Embryonic facial prominence (tissue), 1 donor: ENCODE data around the gene CYTH2.

Experiments
- DNase-seq: peaks from one replicate; pipeline ENCODE4 v3.0.0-alpha.2; 2016; ENCODE audit errors: extremely low spot score

The CYTH2 gene

GRCh38 chr19:48469289-48469881 lies at the start of gene CYTH2:
TSS of gene CYTH2 (plus strand) at chr19:48469369. CDS start at chr19:48469508, 139 bp downstream.
- no peak for DNase-seq

- no peak for DNase-seq
Observed at GRCh38 chr19:48421548-48421947, 47.6 kb upstream of the CYTH2 start.

GRCh38 chr19:48424694-48425219 lies 44.4 kb upstream of the CYTH2 start:
- DNase-seq, result no peak

GRCh38 chr19:48428670-48429069 lies 40.5 kb upstream of the CYTH2 start:
- DNase-seq, result no peak

GRCh38 chr19:48433337-48433736 lies 35.8 kb upstream of the CYTH2 start:
- DNase-seq, result no peak

GRCh38 chr19:48436586-48436985 lies 32.6 kb upstream of the CYTH2 start:
- DNase-seq, result no peak

GRCh38 chr19:48441360-48442050 lies 27.7 kb upstream of the CYTH2 start:
- DNase-seq, result no peak

- no peak for DNase-seq
Observed at GRCh38 chr19:48442116-48443035, 26.8 kb upstream of the CYTH2 start.

- no peak for DNase-seq
Observed at GRCh38 chr19:48443256-48443655, 25.9 kb upstream of the CYTH2 start.

- DNase-seq, result no peak
Observed at GRCh38 chr19:48443731-48444128, 25.4 kb upstream of the CYTH2 start.

GRCh38 chr19:48444129-48444935 lies 24.8 kb upstream of the CYTH2 start:
- DNase-seq, result no peak

- no peak for DNase-seq
Observed at GRCh38 chr19:48444936-48445200, 24.3 kb upstream of the CYTH2 start.

- no peak for DNase-seq
Observed at GRCh38 chr19:48445256-48445605, 23.9 kb upstream of the CYTH2 start.

GRCh38 chr19:48445606-48446481 lies 23.3 kb upstream of the CYTH2 start, which contains the start of gene GRWD1:
TSS of gene GRWD1 (plus strand) at chr19:48445983. CDS start at chr19:48446006, 23 bp downstream.
- peak; percentile 90 for DNase-seq

- DNase-seq, result no peak
Observed at GRCh38 chr19:48446579-48446978, 22.6 kb upstream of the CYTH2 start.

- DNase-seq, result no peak
Observed at GRCh38 chr19:48448563-48448962, 20.6 kb upstream of the CYTH2 start.

GRCh38 chr19:48450441-48450840 lies 18.7 kb upstream of the CYTH2 start:
- DNase-seq, result no peak

- DNase-seq, result no peak
Observed at GRCh38 chr19:48450863-48451262, 18.3 kb upstream of the CYTH2 start.

- no peak for DNase-seq
Observed at GRCh38 chr19:48451624-48452023, 17.5 kb upstream of the CYTH2 start.

- DNase-seq, result no peak
Observed at GRCh38 chr19:48452289-48453190, 16.6 kb upstream of the CYTH2 start.
